Mammary epithelial cell (primary cell): ENCODE measurements around the gene ADK.

ENCODE experiments used
- EZH2 ChIP-seq: IDR thresholded peaks from 2 replicates; pipeline ENCODE4 v1.6.1; 2012; ENCODE audit warnings: low read length, inconsistent platforms, borderline replicate concordance
- TF ChIP-seq, protein P1 (sequence below), 2 donors: IDR thresholded peaks in 1 of 2; conservative IDR thresholded peaks in 1 of 2; 2 replicates each; pipeline ENCODE4 v1.5.1; 2011 to 2012; ENCODE audit warnings: inconsistent platforms in 2 of 2, low read length in 2 of 2, mild to moderate bottlenecking in 2 of 2, control low read depth in 1 of 2, low read depth in 1 of 2; ENCODE audit not compliant: insufficient read depth in 1 of 2; ENCODE audit errors: extremely low read depth in 1 of 2

GRCh38 chr10:74178042-74178791 is 27.2 kb downstream of the ADK start:
- TF ChIP-seq, protein P1, sequence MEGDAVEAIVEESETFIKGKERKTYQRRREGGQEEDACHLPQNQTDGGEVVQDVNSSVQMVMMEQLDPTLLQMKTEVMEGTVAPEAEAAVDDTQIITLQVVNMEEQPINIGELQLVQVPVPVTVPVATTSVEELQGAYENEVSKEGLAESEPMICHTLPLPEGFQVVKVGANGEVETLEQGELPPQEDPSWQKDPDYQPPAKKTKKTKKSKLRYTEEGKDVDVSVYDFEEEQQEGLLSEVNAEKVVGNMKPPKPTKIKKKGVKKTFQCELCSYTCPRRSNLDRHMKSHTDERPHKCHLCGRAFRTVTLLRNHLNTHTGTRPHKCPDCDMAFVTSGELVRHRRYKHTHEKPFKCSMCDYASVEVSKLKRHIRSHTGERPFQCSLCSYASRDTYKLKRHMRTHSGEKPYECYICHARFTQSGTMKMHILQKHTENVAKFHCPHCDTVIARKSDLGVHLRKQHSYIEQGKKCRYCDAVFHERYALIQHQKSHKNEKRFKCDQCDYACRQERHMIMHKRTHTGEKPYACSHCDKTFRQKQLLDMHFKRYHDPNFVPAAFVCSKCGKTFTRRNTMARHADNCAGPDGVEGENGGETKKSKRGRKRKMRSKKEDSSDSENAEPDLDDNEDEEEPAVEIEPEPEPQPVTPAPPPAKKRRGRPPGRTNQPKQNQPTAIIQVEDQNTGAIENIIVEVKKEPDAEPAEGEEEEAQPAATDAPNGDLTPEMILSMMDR (conservative IDR thresholded peaks at IDR 0.05 in 1 of 2, IDR thresholded peaks at IDR 0.05 in 1 of 2; ENCODE audit: extremely low read depth in 1 of 2, insufficient read depth in 1 of 2, low read depth in 1 of 2, low read length in 2 of 2) = no peak
- TF ChIP-seq EZH2 = no peak
